C4-2B (cell line): Measurements from ENCODE around the gene APCDD1L.

Experiments
- H3K27ac ChIP-seq: fragments of 450-650 bp; 2 replicates; pipeline ENCODE4 v1.5.1; 2017
- ZFX ChIP-seq: fragments of 450-650 bp; IDR thresholded peaks from 2 replicates; pipeline ENCODE4 v1.6.1; 2017
- TF ChIP-seq, protein P1 (sequence below): fragments of 450-650 bp; conservative IDR thresholded peaks from 2 replicates; pipeline ENCODE4 v1.5.1; 2017; ENCODE audit warnings: mild to moderate bottlenecking

Gene APCDD1L

DNA sequence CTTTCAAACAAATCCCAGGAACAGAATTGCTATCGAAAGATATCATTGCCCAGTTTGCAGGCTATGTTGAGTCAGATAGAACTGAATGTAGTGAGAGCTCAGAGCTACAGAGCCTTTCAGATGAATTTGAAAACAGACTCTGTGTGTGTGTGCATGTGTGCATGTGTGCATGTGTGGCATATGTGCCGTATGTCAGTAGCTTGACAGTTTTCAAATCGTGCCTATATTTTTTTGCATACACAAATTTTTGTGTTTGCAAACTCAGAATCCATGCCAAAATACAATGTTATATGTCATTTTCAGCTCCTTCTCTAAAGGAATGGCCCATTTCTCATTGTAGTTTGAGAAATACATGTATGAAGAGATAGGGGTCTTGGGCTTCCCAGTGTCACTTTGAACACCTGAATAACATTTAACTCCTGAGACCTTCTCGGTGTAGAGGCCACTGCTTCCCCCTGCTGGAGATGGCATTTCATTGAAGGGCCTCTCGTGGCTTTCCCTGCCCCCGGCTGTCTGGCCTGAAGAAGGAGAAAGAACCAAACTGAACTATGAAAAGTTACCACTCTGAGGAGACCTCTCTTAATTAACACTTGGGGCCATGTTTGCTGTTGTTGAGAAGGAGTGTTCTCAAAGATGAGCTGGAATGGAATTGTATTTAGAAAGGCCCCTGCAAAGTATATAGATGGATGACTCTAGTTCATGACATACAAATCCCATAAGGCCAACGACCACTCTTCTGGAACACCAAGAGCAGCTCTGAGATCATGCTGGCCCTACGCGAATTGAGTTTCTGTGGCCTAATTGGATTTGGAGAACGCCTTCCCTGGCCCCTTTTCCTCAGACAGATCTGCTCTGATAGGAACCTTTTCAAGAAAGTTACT lies 67.4 kb downstream of the APCDD1L start:
- H3K27ac ChIP-seq = no peak overlapping the region
- TF ChIP-seq, protein P1, sequence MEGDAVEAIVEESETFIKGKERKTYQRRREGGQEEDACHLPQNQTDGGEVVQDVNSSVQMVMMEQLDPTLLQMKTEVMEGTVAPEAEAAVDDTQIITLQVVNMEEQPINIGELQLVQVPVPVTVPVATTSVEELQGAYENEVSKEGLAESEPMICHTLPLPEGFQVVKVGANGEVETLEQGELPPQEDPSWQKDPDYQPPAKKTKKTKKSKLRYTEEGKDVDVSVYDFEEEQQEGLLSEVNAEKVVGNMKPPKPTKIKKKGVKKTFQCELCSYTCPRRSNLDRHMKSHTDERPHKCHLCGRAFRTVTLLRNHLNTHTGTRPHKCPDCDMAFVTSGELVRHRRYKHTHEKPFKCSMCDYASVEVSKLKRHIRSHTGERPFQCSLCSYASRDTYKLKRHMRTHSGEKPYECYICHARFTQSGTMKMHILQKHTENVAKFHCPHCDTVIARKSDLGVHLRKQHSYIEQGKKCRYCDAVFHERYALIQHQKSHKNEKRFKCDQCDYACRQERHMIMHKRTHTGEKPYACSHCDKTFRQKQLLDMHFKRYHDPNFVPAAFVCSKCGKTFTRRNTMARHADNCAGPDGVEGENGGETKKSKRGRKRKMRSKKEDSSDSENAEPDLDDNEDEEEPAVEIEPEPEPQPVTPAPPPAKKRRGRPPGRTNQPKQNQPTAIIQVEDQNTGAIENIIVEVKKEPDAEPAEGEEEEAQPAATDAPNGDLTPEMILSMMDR = peak; percentile 83
- TF ChIP-seq ZFX = no peak

DNA sequence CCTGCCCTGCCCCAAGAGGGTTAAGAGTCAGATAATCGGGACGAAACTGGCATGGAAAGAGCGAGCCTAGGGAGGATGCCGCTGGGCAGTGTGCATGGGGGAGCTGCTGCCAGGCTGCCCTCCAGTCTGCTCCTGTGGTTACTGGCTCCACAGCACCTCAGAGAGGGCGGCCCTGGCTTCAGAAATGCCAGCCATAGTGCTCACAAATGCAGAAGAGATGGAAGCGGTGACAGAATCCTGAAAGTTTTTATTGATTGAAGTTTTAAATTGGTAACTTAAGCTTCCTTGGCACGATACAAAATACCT lies 68.3 kb downstream of the APCDD1L start:
- no peak overlapping the region for H3K27ac ChIP-seq
- TF ChIP-seq, protein P1 = no peak
- TF ChIP-seq ZFX = no peak

DNA sequence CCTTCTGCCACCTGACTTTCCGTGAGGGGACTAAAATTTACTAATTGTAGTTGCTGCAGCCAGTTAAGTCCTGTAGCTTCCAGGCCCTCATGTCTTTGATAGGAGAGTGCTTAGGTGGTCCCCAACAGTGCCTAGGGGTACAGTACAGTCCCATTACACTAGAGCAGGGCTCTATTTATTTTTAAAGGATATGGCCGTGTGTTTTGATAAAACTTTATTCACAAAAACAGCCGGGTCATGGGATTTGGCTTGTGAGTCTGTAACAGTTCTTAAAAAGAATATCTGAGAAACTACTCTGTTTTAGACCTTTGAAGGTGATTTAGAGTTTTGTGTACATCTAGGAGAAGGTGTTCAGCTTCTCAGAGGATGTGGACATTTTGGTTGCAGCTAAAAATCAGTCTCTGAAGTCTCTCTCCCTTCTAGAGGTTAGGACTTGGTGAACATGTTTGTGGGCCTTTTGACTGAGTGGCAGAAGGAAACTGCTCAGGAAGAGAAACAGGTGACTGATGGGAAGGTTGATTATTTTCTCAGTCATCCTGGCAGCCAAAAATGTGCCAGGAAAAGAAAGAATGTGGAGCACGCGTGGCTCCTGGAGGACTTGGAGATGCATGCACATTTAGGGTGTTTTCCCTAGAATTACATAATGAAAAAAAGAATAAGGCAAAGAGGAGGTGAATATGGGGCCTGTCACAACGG lies 68.8 kb downstream of the APCDD1L start:
- H3K27ac ChIP-seq = no peak overlapping the region
- TF ChIP-seq, protein P1 = no peak
- no peak for TF ChIP-seq ZFX

DNA sequence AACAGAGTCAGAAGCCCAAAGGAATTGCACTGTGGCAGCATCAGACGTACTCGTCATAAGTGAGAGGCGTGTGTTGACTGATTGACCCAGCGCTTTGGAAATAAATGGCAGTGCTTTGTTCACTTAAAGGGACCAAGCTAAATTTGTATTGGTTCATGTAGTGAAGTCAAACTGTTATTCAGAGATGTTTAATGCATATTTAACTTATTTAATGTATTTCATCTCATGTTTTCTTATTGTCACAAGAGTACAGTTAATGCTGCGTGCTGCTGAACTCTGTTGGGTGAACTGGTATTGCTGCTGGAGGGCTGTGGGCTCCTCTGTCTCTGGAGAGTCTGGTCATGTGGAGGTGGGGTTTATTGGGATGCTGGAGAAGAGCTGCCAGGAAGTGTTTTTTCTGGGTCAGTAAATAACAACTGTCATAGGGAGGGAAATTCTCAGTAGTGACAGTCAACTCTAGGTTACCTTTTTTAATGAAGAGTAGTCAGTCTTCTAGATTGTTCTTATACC lies 70.4 kb downstream of the APCDD1L start:
- no peak overlapping the region for H3K27ac ChIP-seq
- no peak for TF ChIP-seq ZFX
- TF ChIP-seq, protein P1 = no peak

DNA sequence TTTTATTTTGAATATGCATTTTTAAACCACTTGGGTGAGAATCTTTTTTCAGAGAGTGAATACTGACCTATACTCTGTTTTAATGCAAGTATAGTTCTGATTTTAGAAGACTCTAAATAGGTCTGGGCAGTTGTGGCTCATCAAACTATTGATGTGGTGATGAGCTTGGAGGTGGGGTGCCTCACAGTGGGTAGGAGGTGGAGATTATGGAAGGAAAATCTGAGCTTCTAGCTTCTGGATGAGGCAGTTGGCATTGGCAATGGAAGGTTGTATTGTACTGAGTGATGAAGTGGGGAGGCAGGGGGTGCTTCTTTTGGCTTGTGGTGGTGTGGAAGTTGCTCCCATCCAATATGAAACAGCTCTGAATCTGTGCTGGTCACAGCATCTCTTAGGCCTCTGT lies 73.5 kb downstream of the APCDD1L start:
- no peak for TF ChIP-seq ZFX
- TF ChIP-seq, protein P1 = no peak
- H3K27ac ChIP-seq = no peak overlapping the region

DNA sequence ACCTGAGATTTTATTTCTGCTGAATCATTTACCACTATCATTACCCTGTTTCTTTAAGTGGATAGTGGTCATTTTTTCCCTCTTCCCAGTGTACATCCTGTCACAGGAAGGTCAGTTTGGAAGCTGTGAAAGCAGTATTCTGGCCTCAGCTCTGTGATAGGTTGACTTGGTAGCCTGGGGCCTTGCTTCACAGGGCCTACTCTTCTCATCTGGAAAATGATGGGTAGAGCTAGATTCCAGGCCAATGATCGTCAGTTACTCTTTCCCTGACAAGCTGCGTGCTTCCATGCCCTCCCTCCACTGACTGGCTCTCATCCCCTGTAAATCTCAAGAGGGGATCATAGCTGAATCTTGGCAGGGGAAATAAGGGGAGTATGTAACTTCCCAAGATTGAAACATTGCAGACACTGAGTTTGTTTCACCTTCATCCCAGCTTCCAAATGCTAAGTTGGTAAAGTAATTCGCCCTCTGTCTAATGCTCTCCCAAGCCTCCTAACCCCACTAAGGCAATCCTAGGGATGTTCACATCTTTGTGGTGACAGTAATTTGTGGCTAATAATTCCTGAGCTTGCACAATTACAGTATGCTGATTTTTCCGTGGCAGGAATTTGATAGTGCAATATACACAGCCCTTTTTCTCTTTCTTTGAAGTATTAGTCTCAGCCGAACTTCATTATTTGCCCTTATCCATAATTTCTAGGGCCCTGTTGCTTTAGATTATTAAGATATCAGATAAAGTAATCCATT lies 75.0 kb downstream of the APCDD1L start:
- H3K27ac ChIP-seq = no peak overlapping the region
- TF ChIP-seq, protein P1 = no peak
- TF ChIP-seq ZFX = no peak
